GM12878 (cell line): ENCODE measurements around the gene DNAJC13.

Experiments used
- GABPA ChIP-seq: IDR thresholded peaks from 2 replicates; pipeline ENCODE4 v1.6.1; 2014; ENCODE audit warnings: antibody characterized with exemption, low read depth, mild to moderate bottlenecking, inconsistent platforms
- JUND ChIP-seq: IDR thresholded peaks from 2 replicates; pipeline ENCODE4 v1.6.1; 2012; ENCODE audit warnings: low read depth, mild to moderate bottlenecking, low read length, improper control_type of control experiment, moderate library complexity
- TF ChIP-seq, protein P1 (sequence below): IDR thresholded peaks from 2 replicates; pipeline ENCODE4 v1.6.1; 2012; ENCODE audit warnings: mild to moderate bottlenecking, low read depth, low read length

DNA sequence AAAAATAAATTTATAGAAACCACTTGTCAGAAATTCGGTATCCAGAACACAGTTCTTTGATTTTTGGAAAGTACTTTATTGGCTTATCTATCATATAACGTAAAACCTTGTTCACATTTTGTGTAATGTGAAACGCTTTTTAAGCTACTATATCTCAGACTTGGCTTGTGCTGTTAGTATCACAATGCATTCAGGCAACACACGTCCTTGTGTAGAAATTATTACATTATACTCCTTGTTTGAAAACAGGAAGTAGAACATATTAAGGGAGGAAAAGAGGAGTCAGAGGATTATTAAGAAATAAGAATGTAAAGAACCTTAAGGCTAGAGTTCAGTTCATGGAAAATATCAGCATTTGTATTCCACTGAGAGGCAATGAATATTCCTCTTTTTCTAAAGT is 1.6 kb downstream of the DNAJC13 start:
- TF ChIP-seq GABPA (no peak), JUND (no peak)
- TF ChIP-seq, protein P1, sequence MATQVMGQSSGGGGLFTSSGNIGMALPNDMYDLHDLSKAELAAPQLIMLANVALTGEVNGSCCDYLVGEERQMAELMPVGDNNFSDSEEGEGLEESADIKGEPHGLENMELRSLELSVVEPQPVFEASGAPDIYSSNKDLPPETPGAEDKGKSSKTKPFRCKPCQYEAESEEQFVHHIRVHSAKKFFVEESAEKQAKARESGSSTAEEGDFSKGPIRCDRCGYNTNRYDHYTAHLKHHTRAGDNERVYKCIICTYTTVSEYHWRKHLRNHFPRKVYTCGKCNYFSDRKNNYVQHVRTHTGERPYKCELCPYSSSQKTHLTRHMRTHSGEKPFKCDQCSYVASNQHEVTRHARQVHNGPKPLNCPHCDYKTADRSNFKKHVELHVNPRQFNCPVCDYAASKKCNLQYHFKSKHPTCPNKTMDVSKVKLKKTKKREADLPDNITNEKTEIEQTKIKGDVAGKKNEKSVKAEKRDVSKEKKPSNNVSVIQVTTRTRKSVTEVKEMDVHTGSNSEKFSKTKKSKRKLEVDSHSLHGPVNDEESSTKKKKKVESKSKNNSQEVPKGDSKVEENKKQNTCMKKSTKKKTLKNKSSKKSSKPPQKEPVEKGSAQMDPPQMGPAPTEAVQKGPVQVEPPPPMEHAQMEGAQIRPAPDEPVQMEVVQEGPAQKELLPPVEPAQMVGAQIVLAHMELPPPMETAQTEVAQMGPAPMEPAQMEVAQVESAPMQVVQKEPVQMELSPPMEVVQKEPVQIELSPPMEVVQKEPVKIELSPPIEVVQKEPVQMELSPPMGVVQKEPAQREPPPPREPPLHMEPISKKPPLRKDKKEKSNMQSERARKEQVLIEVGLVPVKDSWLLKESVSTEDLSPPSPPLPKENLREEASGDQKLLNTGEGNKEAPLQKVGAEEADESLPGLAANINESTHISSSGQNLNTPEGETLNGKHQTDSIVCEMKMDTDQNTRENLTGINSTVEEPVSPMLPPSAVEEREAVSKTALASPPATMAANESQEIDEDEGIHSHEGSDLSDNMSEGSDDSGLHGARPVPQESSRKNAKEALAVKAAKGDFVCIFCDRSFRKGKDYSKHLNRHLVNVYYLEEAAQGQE, result no peak
